DOHH2 (cell line): Measurements from ENCODE around the gene EHBP1L1.

ENCODE experiments used
- EZH2phosphoT487 ChIP-seq: fragments of 200-600 bp; sonication (generic); IDR thresholded peaks from 2 replicates; pipeline ENCODE4 v1.6.1; 2017; ENCODE audit warnings: borderline replicate concordance, mild to moderate bottlenecking, antibody characterized with exemption, low read length, moderate library complexity, mixed read lengths
- TF ChIP-seq, protein P1 (sequence below): fragments of 200-600 bp; sonication (generic); IDR thresholded peaks from one replicate; pipeline ENCODE4 v1.5.1; 2014; ENCODE audit warnings: antibody characterized with exemption, mild to moderate bottlenecking, low read depth, low read length; ENCODE audit not compliant: poor library complexity, severe bottlenecking

DNA sequence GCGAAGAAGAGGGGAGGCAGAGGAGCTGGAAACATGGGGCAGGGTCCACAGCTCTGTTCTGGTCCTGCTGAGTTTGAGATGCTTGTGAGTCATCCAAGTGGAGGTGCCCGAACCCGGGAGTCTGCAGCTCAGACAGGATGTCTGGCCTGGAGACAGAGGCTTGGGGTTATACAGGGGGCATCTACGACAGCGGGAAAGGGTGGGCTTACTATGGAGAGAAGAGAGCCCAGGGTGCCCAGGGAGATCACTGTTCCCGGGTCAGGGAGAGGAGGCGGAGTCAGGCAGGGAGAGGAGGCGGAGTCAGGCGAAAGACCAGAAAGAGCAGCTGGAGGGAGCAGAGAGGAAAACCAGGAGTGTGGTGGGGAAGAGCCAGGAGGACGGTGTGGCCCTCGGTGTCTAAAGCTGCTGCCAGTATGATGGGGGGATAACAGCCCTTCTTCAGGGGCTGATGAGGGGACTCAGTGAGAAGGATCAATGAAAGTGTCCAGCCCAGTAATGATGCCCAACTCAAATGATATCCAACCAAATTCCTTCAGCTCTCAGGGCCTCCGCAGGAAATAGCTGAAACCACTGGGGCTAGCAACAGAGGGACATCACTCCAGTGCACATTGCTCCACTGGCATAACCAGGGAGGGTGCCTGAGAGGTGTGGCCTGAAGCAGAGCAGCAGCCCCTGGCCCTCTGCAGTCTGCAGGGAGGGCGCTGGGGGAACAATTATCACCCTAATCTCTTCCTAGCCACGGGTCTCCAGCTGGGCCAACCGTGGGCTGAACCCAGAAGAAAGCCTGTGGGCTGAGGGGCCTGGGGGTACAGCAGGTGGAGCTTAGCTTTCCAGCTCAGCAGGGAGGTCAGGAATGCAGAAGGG lies 15.1 kb upstream of the EHBP1L1 start:
- TF ChIP-seq, protein P1, sequence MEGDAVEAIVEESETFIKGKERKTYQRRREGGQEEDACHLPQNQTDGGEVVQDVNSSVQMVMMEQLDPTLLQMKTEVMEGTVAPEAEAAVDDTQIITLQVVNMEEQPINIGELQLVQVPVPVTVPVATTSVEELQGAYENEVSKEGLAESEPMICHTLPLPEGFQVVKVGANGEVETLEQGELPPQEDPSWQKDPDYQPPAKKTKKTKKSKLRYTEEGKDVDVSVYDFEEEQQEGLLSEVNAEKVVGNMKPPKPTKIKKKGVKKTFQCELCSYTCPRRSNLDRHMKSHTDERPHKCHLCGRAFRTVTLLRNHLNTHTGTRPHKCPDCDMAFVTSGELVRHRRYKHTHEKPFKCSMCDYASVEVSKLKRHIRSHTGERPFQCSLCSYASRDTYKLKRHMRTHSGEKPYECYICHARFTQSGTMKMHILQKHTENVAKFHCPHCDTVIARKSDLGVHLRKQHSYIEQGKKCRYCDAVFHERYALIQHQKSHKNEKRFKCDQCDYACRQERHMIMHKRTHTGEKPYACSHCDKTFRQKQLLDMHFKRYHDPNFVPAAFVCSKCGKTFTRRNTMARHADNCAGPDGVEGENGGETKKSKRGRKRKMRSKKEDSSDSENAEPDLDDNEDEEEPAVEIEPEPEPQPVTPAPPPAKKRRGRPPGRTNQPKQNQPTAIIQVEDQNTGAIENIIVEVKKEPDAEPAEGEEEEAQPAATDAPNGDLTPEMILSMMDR = no peak
- TF ChIP-seq EZH2phosphoT487 = no peak
